Coronary artery (tissue), 2 donors: ENCODE measurements around the gene PFDN5.
A peak's percentile ranks its signal among the peaks of the same experiment; 100 is the strongest.

Experiments used
- DNase-seq: peaks from one replicate; pipeline ENCODE4 v3.0.0-alpha.2; 2017; ENCODE audit warnings: low spot score
- H3K27ac ChIP-seq, 2 donors: fragments of 200-600 bp; sonication (generic); one replicate each; pipeline ENCODE4 v1.5.1; 2016 to 2019
- H3K4me3 ChIP-seq: fragments of 200-600 bp; sonication (generic); 2 replicates; pipeline ENCODE4 v1.5.1; 2016; ENCODE audit warnings: mild to moderate bottlenecking, moderate library complexity
- CTCF ChIP-seq: fragments of 200-600 bp; sonication (generic); IDR thresholded peaks from one replicate; pipeline ENCODE4 v1.5.1; 2019; ENCODE audit warnings: antibody characterized with exemption

PFDN5 gene

GRCh38 chr12:53320352-53321195 lies 25.2 kb downstream of the PFDN5 start:
- TF ChIP-seq CTCF: no peak
- no peak for DNase-seq
- Histone ChIP-seq H3K4me3 (peak overlapping the region; percentile 82), H3K27ac (peak overlapping the region; percentile 90 to 91)

GRCh38 chr12:53324113-53324778 lies 28.9 kb downstream of the PFDN5 start:
- TF ChIP-seq CTCF: no peak
- DNase-seq: peak; percentile 72
- peak overlapping the region; percentile 87 for H3K4me3 ChIP-seq
- peak overlapping the region; percentile 83 to 95 for H3K27ac ChIP-seq

- peak; percentile 71 for TF ChIP-seq CTCF
- H3K27ac ChIP-seq: peak overlapping the region; percentile 83 to 95
These were observed 29.6 kb downstream of the PFDN5 start for GRCh38 chr12:53324779-53325510.

GRCh38 chr12:53325511-53326061 lies 30.2 kb downstream of the PFDN5 start:
- TF ChIP-seq CTCF: no peak
- peak overlapping the region; percentile 83 to 95 for H3K27ac ChIP-seq
- DNase-seq: peak; percentile 77
- peak overlapping the region; percentile 87 for H3K4me3 ChIP-seq

More at GRCh38 chr12:53324779-53325510, 29.6 kb downstream of the PFDN5 start:
- peak; percentile 96 for DNase-seq
- peak overlapping the region; percentile 87 for H3K4me3 ChIP-seq

GRCh38 chr12:53326460-53327185 lies 31.3 kb downstream of the PFDN5 start:
- DNase-seq: peak; percentile 58
- no peak overlapping the region for H3K27ac ChIP-seq

More at GRCh38 chr12:53326460-53327185, 31.3 kb downstream of the PFDN5 start:
- no peak for TF ChIP-seq CTCF
- H3K4me3 ChIP-seq: no peak overlapping the region
